NCI-H146 treated with DMSO at 0.1 percent for 48 hours (cell line): ENCODE data around the gene CPLANE2.
A peak's percentile ranks its signal among the peaks of the same experiment; 100 is the strongest.
"Not testable (repeated sequence)": the region's sequence is repeated elsewhere in the genome, so short reads cannot be mapped to it uniquely, and the experiment has no call there.

Experiments used
- DNase-seq: peaks from one replicate; lab custom pipeline; 2025; ENCODE audit not compliant: unreplicated experiment; lab: John Stamatoyannopoulos, UW

CPLANE2 gene

GRCh38 chr1:16249596-16250241 lies 12.7 kb upstream of the CPLANE2 start:
- no peak for DNase-seq

DNA sequence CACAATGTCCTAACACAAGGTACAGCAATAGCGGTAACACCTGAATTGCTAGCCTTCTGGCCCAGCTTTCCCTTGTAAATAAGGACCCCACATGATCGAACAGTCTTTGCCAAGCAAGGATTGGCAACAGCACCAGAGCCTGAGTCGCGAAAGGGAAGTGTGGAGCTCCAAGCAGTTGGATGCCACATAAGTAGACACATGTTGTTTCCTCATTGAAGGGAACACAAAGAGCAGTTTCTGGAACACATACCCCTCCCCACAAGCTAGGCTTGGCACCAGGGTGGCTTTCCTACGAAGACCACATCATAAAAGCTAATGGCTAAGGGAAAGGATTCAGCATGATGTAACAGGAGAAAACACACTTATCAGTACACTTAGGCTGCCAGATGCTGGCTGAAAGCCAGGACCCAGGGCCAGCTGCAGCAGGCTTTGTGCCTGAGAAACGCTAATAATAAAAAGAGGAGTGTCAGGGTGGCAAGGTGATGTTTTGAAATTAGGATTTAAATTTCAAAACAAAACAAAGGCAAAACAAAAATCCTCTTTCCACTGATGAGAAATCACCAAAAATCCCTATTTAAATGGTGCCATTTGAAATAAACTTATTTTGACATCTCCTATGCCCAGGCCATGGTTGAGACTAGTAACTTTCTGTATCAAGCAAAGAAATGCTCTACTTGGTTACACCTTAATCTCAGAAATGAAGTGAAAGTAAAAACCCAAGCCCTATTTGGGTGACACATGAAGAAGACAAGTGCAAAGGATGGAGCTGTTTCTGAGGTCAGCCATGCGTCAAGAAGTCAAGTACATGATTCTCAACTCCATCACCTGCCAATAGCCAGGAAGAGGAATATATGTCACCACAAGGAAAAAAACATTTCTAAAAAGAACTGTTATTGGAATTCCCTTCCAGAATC lies 11.9 kb upstream of the CPLANE2 start:
- peak; percentile 76 for DNase-seq

DNA sequence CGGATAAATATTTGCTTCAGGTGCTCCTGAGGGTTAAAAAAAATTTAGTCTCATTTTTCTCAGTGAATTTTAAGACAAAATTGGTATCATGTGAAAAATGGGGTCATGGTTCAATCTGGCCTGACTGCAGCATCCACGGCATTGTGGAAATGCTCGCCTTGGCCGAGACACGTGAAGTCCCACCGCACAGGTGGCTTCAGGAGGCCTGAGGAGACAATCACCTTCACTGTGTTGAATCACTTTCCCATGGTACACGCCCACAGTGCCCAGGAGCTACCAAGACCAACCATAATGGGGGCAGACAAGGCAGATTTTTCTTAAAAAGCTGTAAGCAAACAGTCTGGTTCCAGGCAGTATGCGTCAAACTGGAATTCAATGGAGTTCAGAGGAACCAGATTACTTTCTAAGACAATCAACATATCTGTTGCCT lies 11.0 kb upstream of the CPLANE2 start:
- DNase-seq: no peak

DNA sequence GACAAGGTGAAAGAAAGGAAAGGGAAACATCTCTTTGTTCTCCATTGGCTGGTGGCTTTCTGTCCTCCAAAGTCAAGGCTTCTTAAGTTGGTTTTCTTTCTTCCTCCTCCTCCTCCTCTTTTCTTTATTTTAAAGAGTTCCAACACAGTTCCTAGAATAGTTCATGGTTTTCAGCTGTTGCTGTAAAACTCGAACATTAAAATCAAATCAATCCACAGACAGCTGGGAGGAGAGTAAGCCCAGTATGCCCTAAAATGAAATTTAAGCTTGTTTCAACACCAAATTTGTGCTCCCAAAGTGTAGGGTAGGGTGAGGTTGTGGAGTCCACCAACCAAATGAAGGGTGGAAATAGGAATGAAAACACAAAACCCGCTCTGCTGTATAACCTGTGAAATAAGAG lies 10.5 kb upstream of the CPLANE2 start:
- no peak for DNase-seq

DNA sequence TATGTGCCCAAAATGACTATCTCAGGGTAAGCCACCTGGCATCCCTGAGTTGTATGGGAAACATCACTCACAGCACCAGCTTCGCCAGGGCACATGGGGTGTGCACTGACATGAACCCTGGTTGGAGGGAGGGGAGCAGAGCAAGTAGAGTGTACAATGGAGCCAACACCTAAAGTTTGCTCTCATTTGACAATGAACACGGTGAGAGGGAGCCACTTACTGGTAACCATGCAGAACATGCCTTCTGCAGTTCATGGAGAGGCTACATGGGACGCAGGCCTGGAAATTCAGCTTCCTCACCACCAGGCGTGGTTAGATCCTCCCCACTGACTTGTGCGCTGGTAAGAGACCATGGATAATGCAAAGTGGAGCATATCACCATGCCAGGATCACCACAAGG lies 10.0 kb upstream of the CPLANE2 start:
- DNase-seq: no peak

GRCh38 chr1:16246239-16246638 lies 9.3 kb upstream of the CPLANE2 start:
- DNase-seq: not testable (repeated sequence)

- DNase-seq: no peak
Measured at GRCh38 chr1:16245476-16246196, 8.7 kb upstream of the CPLANE2 start.

DNA sequence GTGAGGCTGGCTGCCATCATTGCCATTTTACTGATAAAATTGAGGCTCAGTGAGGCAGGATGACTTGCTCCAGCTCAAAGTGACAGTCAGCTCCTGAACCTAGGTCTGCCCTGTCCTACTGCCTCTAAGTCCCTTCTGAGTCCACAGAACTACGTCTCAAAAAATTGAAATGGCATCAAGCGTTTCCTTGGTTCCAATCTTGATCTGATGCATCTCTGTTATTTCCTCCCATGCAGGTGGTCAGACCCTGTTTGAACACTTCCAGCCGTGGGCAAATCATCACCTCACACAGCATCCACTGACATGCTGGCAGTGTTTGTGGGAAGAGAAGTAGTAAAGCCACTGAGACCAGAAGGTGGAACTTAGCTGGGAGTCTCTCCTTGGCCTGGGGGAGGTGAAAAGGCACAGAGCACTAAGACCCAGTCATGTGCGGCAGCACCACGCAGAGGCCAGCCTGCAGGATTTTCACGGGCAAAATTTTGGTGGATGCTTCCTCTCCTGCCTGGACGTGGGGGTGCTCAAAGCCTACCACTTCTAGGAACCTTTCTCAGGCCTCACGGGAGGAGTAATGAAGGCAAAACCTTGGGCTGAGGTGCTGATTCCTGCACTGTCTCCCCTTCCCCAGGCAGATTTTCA lies 7.8 kb upstream of the CPLANE2 start:
- no peak for DNase-seq

DNA sequence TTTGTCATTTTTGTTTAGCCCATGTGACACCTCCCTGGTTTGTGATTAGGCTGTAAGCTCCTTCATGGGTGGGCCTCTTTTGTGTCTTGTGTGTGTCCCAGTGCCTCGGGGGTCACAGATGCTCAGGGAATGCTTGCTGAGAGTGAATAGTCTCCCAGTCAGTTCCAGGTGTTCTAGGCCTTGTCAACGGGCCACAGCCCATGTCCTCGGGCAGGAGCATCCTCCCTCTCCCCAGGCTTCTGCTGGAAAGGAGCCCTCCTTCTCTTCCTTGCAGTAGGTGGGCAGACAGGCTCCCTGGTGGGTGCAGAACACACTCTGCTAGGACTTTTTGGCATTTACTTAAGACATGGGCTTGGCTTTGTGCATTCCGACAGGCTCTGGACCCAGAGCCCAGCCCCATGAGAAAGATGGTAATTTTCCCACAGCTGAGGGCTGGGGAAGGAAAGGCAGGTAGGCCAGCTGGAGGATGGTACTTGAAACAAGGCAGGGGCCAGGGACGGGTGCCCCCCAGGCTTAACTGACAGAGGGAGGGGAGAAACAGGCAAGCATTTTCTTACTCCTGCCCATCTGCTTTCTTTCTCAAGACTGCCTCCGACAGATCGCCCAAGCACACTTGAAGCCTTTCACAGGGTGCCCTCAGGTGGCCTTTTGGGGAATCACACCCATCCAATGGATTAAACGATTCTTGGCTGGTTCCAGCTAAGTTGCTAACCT lies 7.1 kb upstream of the CPLANE2 start:
- peak; percentile 14 for DNase-seq

- DNase-seq: no peak
Measured at GRCh38 chr1:16243215-16243610, 6.2 kb upstream of the CPLANE2 start.

GRCh38 chr1:16242556-16243214 lies 5.7 kb upstream of the CPLANE2 start:
- DNase-seq: no peak

GRCh38 chr1:16241221-16241708 lies 4.3 kb upstream of the CPLANE2 start:
- DNase-seq: no peak

- DNase-seq: no peak
Measured at GRCh38 chr1:16239972-16240491, 3.0 kb upstream of the CPLANE2 start.

DNA sequence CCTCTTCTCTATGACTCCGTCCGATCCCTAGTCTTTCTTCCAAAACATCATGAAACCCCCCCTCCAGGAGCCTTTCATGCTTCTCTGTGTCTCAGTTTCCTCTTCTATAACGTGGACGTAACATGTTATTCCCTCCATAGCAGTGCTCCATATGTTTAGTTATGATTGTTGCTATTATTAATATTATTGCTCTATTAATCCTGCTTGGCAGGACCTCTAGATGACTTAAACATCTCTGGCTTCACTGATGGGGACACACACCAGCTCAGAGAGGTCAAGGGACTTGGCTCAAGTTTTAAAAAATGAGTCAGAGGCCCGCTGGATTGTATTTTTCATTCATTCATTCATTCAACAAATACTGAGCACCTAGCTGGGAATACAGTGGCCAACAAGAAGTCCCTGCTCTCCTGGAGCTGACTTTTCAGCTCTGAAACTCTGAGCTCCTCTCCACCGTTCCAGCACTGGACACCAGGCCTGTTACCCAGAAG lies 404 bp upstream of the CPLANE2 start:
- no peak for DNase-seq

DNA sequence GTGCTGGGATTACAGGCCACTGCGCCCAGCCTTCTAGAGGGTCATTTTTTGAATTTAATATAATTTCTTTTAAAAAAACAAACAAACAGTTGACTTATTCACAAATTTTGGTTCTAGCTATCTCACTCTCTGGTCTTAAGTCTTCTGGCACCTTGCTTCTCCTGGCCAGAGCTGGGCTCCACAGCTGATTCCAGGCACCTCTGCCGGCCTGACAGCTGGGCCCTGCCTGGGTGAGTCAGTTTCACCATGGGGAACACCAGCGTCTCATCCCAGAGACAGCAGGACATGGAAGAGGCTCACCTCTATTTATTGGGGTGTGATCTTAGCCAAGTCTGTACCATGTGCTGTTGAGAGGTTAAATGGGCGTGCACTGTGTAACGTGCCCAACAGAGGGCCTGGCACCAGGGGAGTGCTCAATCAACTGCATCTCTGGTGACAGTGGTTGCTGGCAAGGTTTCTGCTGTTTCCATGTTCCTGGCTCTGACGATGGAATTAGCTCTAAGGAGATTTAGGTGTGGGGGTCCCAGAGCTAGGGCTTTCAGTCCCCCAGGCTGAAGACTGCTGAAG lies 956 bp downstream of the CPLANE2 start:
- DNase-seq: peak; percentile 21

GRCh38 chr1:16235347-16235746 lies 1.6 kb downstream of the CPLANE2 start:
- DNase-seq: no peak

DNA sequence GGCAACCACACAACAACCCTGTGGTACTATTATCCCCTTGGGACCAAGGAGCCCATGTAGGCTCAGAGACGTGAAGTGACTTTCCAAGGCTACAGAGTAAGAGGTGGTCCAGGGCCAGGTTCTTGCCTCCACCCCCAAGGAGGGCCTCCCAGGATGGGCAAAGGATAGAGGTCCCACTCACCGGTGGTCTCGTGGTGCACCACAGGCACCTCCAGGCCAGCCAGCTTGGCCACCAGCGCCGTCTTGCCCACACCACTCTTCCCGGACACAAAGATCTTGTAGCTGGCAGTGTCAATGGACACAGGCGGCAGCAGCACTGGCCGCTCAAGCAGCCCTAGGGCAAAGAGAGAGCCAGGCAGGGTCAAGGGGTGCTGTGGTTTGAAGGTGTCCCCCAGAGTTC lies 3.6 kb downstream of the CPLANE2 start:
- no peak for DNase-seq

DNA sequence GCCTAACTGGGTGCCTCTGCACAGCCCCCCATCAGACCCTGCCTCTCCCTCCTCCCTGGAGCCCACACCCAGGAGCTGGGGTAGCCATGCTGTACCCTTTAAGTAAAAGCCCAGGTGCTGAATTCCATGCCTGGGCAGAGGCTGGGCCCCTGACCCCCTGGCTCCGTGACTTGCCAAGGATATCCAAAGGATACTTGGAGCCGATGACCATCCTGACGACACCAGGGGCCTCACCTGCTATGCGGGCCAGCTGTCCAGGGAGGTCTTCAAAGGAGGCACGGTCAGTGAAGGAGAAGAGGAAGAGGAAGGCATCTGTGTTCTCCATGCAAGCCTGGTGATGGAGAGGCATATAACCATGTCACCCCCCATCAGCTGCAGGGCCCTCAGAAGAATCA lies 4.7 kb downstream of the CPLANE2 start:
- DNase-seq: no peak
